ENCODE results near the gene SLC47A1. TPM values are rescaled to one million over a fixed set of nuclear protein-coding genes. Genes with fewer than 3 reads are reported as not detected.

SLC47A1 gene
- total and polyA plus RNA-seq, 10 of the 15 experiments (the other 5 are each of a cell fraction or from before 2014, with no cell fraction given) = 0.41 TPM; not detected in 9

DNA sequence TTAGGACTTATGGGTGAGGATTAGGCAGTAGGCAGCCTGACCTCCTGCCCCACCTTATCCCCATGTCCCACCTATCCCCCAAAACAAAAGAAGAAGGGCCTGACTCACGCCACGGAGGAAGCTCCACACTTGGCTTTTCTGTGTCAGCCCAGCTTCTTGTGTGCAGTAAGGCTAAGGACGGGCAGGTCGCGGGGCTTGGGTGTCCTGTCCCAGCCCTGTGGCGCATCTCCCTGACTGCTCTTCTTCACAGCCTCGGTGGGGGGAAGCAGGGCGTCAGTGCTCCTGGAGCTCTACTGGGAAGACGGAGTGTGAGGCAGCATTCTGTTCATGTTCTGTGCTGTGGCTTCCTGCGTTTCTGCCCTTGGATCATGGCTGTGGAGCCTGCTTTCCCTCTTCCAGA, 80.3 kb downstream of the SLC47A1 start:
- 70% methylated on average over 10 of the region's 10 CpGs for WGBS (ENCODE audit: insufficient coverage, insufficient replicate concordance, low lambda C conversion rate, missing lambda C conversion rate)
- Histone ChIP-seq H3K36me3 (ENCODE audit: control insufficient read depth in 2 of 2, insufficient read depth in 2 of 2, low read length in 1 of 2) (no peaks in the 10 kb centered on the region), H2AFZ (ENCODE audit: control insufficient read depth, low read depth, low read length) (no peak overlapping the region), H4K20me1 (ENCODE audit: control insufficient read depth, insufficient read depth) (no peaks in the 10 kb centered on the region), H3K4me2 (ENCODE audit: control insufficient read depth, insufficient read depth) (no peak overlapping the region), H3K27ac (ENCODE audit: control insufficient read depth, insufficient read depth) (no peak overlapping the region), H3K9ac (ENCODE audit: control insufficient read depth, insufficient read depth, low read length) (no peak overlapping the region), H3K79me2 (ENCODE audit: control insufficient read depth, insufficient read depth, low read length) (no peaks in the 10 kb centered on the region), H3K9me3 (replicated peaks; ENCODE audit: control insufficient read depth, insufficient read depth, low read length) (no peaks in the 10 kb centered on the region; the same call in 2 of the 3 replicates), H3K4me3 (no peak overlapping the region), H3K4me1 (ENCODE audit: control insufficient read depth, insufficient read depth, low read length) (no peaks in the 10 kb centered on the region), H3K27me3 (replicated peaks in 1 of 2; ENCODE audit: control insufficient read depth in 2 of 2, insufficient read depth in 2 of 2, low read length in 1 of 2) (no peaks in the 10 kb centered on the region; a peak in 1 of 4 replicates)
- CTCF ChIA-PET = interaction anchor here (1.0 kb wide), 1 partner anchor 153 kb away, joined by 4 read pairs; no protein-coding TSS in a partner anchor
- POLR2A ChIA-PET = no interaction called here
- BruUV-seq (replicated peaks) = no TSS peak
- FAIRE-seq (no peak), DNase-seq (ENCODE audit: low read depth, low spot score) (no peak), ATAC-seq (no peak)
- RAD21 ChIA-PET (ENCODE audit: unreplicated experiment) = no interaction called here
- in situ Hi-C loops (cut with MboI) (no loop called here), intact Hi-C loops (cut with micrococcal nuclease; ENCODE audit: unreplicated experiment) (no loop called here)
- SMC1A ChIA-PET (ENCODE audit: uncharacterized antibody, unreplicated experiment) = no interaction called here
- TF ChIP-seq CHD2 (IDR thresholded peaks at IDR 0.05; ENCODE audit: borderline replicate concordance, low read depth, low read length) (no peak), IRF3 (IDR thresholded peaks at IDR 0.05) (no peak), NR2C1 (IDR thresholded peaks at IDR 0.05) (no peak), POLR2AphosphoS2 (IDR thresholded peaks at IDR 0.05; ENCODE audit: low read depth, low read length) (no peak), SREBF2 (IDR thresholded peaks at IDR 0.05; ENCODE audit: low read length) (no peak), FOXM1 (IDR thresholded peaks at IDR 0.05; ENCODE audit: low read depth, low read length) (no peak), ESRRA (IDR thresholded peaks at IDR 0.05; ENCODE audit: low read length) (no peak), MXI1 (IDR thresholded peaks at IDR 0.05; ENCODE audit: low read depth, low read length) (no peak), NFYB (IDR thresholded peaks at IDR 0.05; ENCODE audit: insufficient read depth, low read depth, low read length) (no peak), PAX5 (IDR thresholded peaks at IDR 0.05; ENCODE audit: borderline replicate concordance, low read depth, low read length) (no peak)

Data from GM12878 (cell line).